ENCODE data around the gene KRTAP5-1.

Gene KRTAP5-1

DNA sequence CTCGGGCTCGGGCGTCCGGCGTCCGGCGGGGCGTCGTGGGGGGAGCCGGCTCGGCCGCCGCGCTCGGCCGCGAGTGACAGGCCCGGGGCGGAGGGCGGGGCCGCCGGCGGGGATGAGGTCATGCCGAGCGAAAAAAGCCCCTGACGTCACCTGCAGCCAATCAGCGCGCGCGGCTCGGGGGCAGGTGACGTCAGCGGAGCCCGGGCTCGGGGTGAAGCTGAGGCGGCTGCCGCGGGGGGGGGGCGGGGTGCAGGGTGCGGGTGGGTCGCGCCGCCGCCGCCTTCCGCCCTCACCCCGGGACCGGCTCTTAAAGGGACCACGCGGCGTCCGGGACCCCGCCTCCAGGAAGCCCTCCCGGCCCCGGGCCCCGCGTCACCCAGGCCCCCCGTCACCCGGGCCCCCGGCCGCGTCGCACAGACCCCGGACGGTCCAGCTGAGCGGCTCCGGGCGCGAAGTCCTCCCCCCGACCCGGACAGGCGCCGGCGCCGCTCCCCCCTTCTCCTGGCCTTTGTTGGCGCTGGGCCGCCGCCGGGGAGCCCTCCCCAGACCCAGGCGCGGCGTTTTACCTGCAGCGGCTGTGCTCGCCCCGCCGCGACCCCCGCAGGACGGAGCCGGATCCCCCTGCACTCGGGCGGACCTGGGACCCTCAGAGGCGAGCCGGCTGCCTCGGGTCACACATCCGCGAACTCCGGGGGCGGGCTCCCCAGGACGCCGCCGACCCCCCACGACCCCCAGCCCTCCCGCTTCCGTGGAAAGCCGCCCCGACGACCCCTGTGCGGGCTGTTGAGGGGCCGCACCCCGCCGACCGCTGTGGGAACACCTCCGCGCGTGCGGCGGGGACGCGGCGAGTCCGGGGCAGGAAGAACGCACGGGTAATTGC is 12.6 kb downstream of the KRTAP5-1 start, which contains the start of gene DUSP8:
Gene DUSP8, minus strand, starts transcription at position 75 of the 880 bp plus-strand sequence. CDS start 6,445 bp downstream, outside the sequence.
- Histone ChIP-seq H3K23ac (ENCODE audit: low read depth, low read length, poor library complexity) (peak within 1 kb of the TSS; percentile 55), H2AFZ (ENCODE audit: low read length) (peak within 1 kb of the TSS; percentile 79), H3K14ac (ENCODE audit: low read length) (no peak within 1 kb of the TSS), H3K27ac (replicated peaks; ENCODE audit: low read length) (no peak within 1 kb of the TSS), H3K9ac (ENCODE audit: low read depth, low read length, poor library complexity) (peak within 1 kb of the TSS; percentile 60), H3K4me1 (ENCODE audit: control insufficient read depth in 2 of 2, insufficient read depth in 1 of 2, low read depth in 1 of 2, low read length in 2 of 2) (peaks cover 18% of the 10 kb centered on the region in 2 donors), H2BK15ac (ENCODE audit: low read length) (peak within 1 kb of the TSS; percentile 58), H4K91ac (ENCODE audit: low read depth, low read length, poor library complexity) (no peak within 1 kb of the TSS), H4K8ac (ENCODE audit: low read depth, low read length) (no peak within 1 kb of the TSS), H3K4me3 (ENCODE audit: low read length in 2 of 2) (peak within 1 kb of the TSS; percentile 30 to 81), H2BK12ac (ENCODE audit: low read length) (no peak within 1 kb of the TSS), H3K27me3 (ENCODE audit: control insufficient read depth in 3 of 3, insufficient read depth in 3 of 3, low read depth in 1 of 3, low read length in 3 of 3) (peaks cover 20 to 59% (median 37%) of the 10 kb centered on the region in 3 experiments), H3K4ac (ENCODE audit: low read length) (no peak within 1 kb of the TSS), H3K4me2 (ENCODE audit: insufficient read depth, low read length, poor library complexity, severe bottlenecking) (peak within 1 kb of the TSS; percentile 77), H3K9me3 (replicated peaks in 1 of 2; ENCODE audit: control insufficient read depth in 2 of 2, insufficient read depth in 1 of 2, low read depth in 1 of 2, low read length in 2 of 2) (no peaks in the 10 kb centered on the region), H2BK120ac (ENCODE audit: low read depth, low read length) (no peak within 1 kb of the TSS), H3K18ac (ENCODE audit: low read length) (peak within 1 kb of the TSS; percentile 91), H2AK5ac (ENCODE audit: low read depth, low read length) (peak within 1 kb of the TSS; percentile 75), H3K79me1 (ENCODE audit: low read depth, low read length) (peaks cover 2% of the 10 kb centered on the region), H2BK5ac (ENCODE audit: low read length) (peak within 1 kb of the TSS; percentile 66), H3K36me3 (replicated peaks in 1 of 2; ENCODE audit: control insufficient read depth in 2 of 2, insufficient read depth in 2 of 2, low read length in 2 of 2) (no peaks in the 10 kb centered on the region)
- WGBS, 2 donors (ENCODE audit: extremely low coverage in 2 of 2, insufficient read length in 2 of 2, insufficient replicate concordance in 1 of 2), result no CpG with 5 or more reads among the region's 124 CpGs
- peak; percentile 71 for DNase-seq (ENCODE audit: low spot score)

DNA sequence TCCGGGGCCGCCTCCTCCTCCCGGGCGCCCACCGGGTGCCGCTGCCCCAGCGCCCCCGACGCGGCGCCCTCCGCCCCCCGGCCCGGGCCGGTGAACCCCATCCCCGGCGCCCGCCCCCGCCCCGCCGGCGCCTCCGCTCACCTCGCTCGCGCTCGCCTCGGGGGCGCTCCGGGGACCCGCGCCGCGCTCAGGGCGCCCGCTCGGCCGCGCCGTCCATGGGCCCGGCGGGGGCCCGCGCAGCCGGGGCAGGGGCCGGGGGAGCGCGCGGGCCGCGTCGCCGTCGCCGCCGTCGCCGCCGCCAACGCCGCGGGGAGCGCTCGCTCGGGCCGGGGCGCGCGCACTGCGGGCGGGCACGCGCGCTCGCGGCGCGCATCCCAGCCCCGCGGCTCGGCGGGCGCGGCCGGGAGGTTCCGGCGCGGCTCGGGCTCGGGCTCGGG is 13.3 kb downstream of the KRTAP5-1 start:
- peak overlapping the region; percentile 91 for H3K18ac ChIP-seq (ENCODE audit: low read length)
- H4K91ac ChIP-seq (ENCODE audit: low read depth, low read length, poor library complexity), result no peak overlapping the region
- H3K36me3 ChIP-seq (replicated peaks in 1 of 2; ENCODE audit: control insufficient read depth in 2 of 2, insufficient read depth in 2 of 2, low read length in 2 of 2), result no peaks in the 10 kb centered on the region
- peaks cover 20 to 65% (median 37%) of the 10 kb centered on the region in 3 experiments for H3K27me3 ChIP-seq (ENCODE audit: control insufficient read depth in 3 of 3, insufficient read depth in 3 of 3, low read depth in 1 of 3, low read length in 3 of 3)
- peaks cover 2% of the 10 kb centered on the region for H3K79me1 ChIP-seq (ENCODE audit: low read depth, low read length)
- no CpG with 5 or more reads among the region's 91 CpGs for WGBS, 2 donors (ENCODE audit: extremely low coverage in 2 of 2, insufficient read length in 2 of 2, insufficient replicate concordance in 1 of 2)
- H2AK5ac ChIP-seq (ENCODE audit: low read depth, low read length), result no peak overlapping the region
- no peak overlapping the region for H4K8ac ChIP-seq (ENCODE audit: low read depth, low read length)
- no peak overlapping the region for H2BK120ac ChIP-seq (ENCODE audit: low read depth, low read length)
- no peak overlapping the region for H3K27ac ChIP-seq (replicated peaks; ENCODE audit: low read length)
- peaks cover 18 to 19% of the 10 kb centered on the region in 2 donors for H3K4me1 ChIP-seq (ENCODE audit: control insufficient read depth in 2 of 2, insufficient read depth in 1 of 2, low read depth in 1 of 2, low read length in 2 of 2)
- H3K4me2 ChIP-seq (ENCODE audit: insufficient read depth, low read length, poor library complexity, severe bottlenecking), result peak overlapping the region; percentile 77
- no peak overlapping the region for H2BK15ac ChIP-seq (ENCODE audit: low read length)
- no peak overlapping the region for H3K14ac ChIP-seq (ENCODE audit: low read length)
- H2BK12ac ChIP-seq (ENCODE audit: low read length), result no peak overlapping the region
- no peak for DNase-seq (ENCODE audit: low spot score)
- peak overlapping the region; percentile 30 to 81 for H3K4me3 ChIP-seq (ENCODE audit: low read length in 2 of 2)
- peak overlapping the region; percentile 79 for H2AFZ ChIP-seq (ENCODE audit: low read length)
- no peaks in the 10 kb centered on the region for H3K9me3 ChIP-seq (replicated peaks in 1 of 2; ENCODE audit: control insufficient read depth in 2 of 2, insufficient read depth in 1 of 2, low read depth in 1 of 2, low read length in 2 of 2)
- H3K23ac ChIP-seq (ENCODE audit: low read depth, low read length, poor library complexity), result peak overlapping the region; percentile 55
- H3K4ac ChIP-seq (ENCODE audit: low read length), result no peak overlapping the region
- no peak overlapping the region for H2BK5ac ChIP-seq (ENCODE audit: low read length)
- peak overlapping the region; percentile 44 for H3K9ac ChIP-seq (ENCODE audit: low read depth, low read length, poor library complexity)

GRCh38 chr11:1570896-1571759 is 14.0 kb downstream of the KRTAP5-1 start:
- Histone ChIP-seq H4K91ac (ENCODE audit: low read depth, low read length, poor library complexity) (no peak overlapping the region), H3K4ac (ENCODE audit: low read length) (no peak overlapping the region), H3K27me3 (ENCODE audit: control insufficient read depth in 3 of 3, insufficient read depth in 3 of 3, low read depth in 1 of 3, low read length in 3 of 3) (peaks cover 20 to 68% (median 37%) of the 10 kb centered on the region in 3 experiments), H3K18ac (ENCODE audit: low read length) (peak overlapping the region; percentile 91), H4K8ac (ENCODE audit: low read depth, low read length) (no peak overlapping the region), H3K4me3 (ENCODE audit: low read length in 2 of 2) (peak overlapping the region; percentile 24 to 81), H2AFZ (ENCODE audit: low read length) (peak overlapping the region; percentile 68), H3K4me2 (ENCODE audit: insufficient read depth, low read length, poor library complexity, severe bottlenecking) (peak overlapping the region; percentile 45), H3K27ac (replicated peaks; ENCODE audit: low read length) (no peak overlapping the region), H2BK120ac (ENCODE audit: low read depth, low read length) (no peak overlapping the region), H3K9ac (ENCODE audit: low read depth, low read length, poor library complexity) (peak overlapping the region; percentile 44), H2AK5ac (ENCODE audit: low read depth, low read length) (peak overlapping the region; percentile 75), H3K79me1 (ENCODE audit: low read depth, low read length) (peaks cover 4% of the 10 kb centered on the region), H3K23ac (ENCODE audit: low read depth, low read length, poor library complexity) (peak overlapping the region; percentile 55), H3K14ac (ENCODE audit: low read length) (no peak overlapping the region), H2BK5ac (ENCODE audit: low read length) (peak overlapping the region; percentile 66), H2BK15ac (ENCODE audit: low read length) (peak overlapping the region; percentile 58), H3K36me3 (replicated peaks in 1 of 2; ENCODE audit: control insufficient read depth in 2 of 2, insufficient read depth in 2 of 2, low read length in 2 of 2) (no peaks in the 10 kb centered on the region), H2BK12ac (ENCODE audit: low read length) (no peak overlapping the region), H3K4me1 (ENCODE audit: control insufficient read depth in 2 of 2, insufficient read depth in 1 of 2, low read depth in 1 of 2, low read length in 2 of 2) (peaks cover 18 to 19% of the 10 kb centered on the region in 2 donors), H3K9me3 (replicated peaks in 1 of 2; ENCODE audit: control insufficient read depth in 2 of 2, insufficient read depth in 1 of 2, low read depth in 1 of 2, low read length in 2 of 2) (no peaks in the 10 kb centered on the region)
- WGBS, 2 donors (ENCODE audit: extremely low coverage in 2 of 2, insufficient read length in 2 of 2, insufficient replicate concordance in 1 of 2), result no CpG with 5 or more reads among the region's 58 CpGs
- no peak for DNase-seq (ENCODE audit: low spot score)

Measured in neuronal stem cell (in vitro differentiated cells).